Dendritic cell treated with granulocyte-macrophage colony-stimulating factor and Interleukin-4, amounts not matched to agents 40 ng/mL and 50 ng/mL, for 4 days (primary cell): ENCODE results near the gene TOX3.

Source experiments
- H3K27ac Mint-ChIP-seq: one replicate; pipeline ENCODE4 v1.8.0; 2022; ENCODE audit warnings: mild to moderate bottlenecking, mixed read lengths
- H3K27me3 Mint-ChIP-seq: one replicate; pipeline ENCODE4 v1.8.0; 2022; ENCODE audit warnings: mild to moderate bottlenecking, mixed read lengths
- H3K36me3 Mint-ChIP-seq: one replicate; pipeline ENCODE4 v1.8.0; 2022; ENCODE audit warnings: low read depth, mixed read lengths
- H3K4me1 Mint-ChIP-seq: one replicate; pipeline ENCODE4 v1.8.0; 2022; ENCODE audit warnings: low read depth, mixed read lengths
- H3K4me3 Mint-ChIP-seq: one replicate; pipeline ENCODE4 v1.8.0; 2022; ENCODE audit warnings: mild to moderate bottlenecking, moderate library complexity, mixed read lengths
- H3K9me3 Mint-ChIP-seq: one replicate; pipeline ENCODE4 v1.8.0; 2022; ENCODE audit warnings: mixed read lengths
- intact Hi-C: fragments of 100-400 bp; cut with micrococcal nuclease; formaldehyde crosslinking; loops from one replicate; pipeline ENCODE4 v1.15.0; 2022

Gene TOX3

DNA sequence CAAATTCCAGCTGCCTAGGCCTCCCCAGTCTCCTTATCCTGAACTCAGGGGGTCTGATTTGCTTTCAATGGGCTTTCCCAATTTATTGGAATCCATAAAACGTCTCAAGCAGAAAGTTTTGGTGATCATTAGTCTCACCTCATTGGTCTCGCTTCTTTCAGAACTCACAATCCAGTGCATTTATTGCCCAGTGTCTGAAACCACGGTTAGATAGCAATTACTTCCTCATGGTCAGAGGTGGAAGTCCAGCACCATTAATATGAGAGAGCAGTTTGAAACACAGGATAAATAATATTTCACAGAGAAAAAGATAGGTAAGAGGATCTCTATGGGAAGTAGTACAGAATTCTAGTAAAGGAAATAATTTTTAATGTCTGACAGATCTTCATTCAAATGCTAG, 128.7 kb downstream of the TOX3 start:
- intact Hi-C loops = no loop called here
- H3K27ac Mint-ChIP-seq = no peak overlapping the region
- H3K36me3 Mint-ChIP-seq = no peaks in the 10 kb centered on the region
- H3K27me3 Mint-ChIP-seq = no peaks in the 10 kb centered on the region
- no peak overlapping the region for H3K4me3 Mint-ChIP-seq
- peaks cover 28% of the 10 kb centered on the region for H3K9me3 Mint-ChIP-seq
- H3K4me1 Mint-ChIP-seq = no peaks in the 10 kb centered on the region

DNA sequence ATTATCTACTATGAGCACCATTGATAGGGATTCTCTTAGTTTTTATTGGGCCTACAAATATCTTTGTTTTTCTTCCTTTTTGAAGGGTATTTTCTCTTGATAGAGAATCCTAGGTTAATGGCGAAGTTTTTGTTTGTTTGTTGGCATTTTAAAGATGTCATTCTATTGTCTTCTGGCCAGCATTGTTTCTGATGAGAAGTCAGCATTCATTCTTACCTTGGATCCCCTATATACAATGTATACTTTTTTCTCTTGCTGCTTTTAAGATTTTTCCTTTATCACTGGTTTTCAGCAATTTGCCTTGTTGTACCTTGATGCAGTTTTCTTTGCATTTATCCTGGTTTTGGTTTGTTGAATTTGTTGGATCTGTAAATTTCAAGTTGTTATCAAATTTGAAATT, 130.1 kb downstream of the TOX3 start:
- H3K27me3 Mint-ChIP-seq = no peaks in the 10 kb centered on the region
- H3K27ac Mint-ChIP-seq = no peak overlapping the region
- H3K36me3 Mint-ChIP-seq = no peaks in the 10 kb centered on the region
- no peaks in the 10 kb centered on the region for H3K4me1 Mint-ChIP-seq
- intact Hi-C loops = no loop called here
- H3K9me3 Mint-ChIP-seq = peaks cover 28% of the 10 kb centered on the region
- no peak overlapping the region for H3K4me3 Mint-ChIP-seq

DNA sequence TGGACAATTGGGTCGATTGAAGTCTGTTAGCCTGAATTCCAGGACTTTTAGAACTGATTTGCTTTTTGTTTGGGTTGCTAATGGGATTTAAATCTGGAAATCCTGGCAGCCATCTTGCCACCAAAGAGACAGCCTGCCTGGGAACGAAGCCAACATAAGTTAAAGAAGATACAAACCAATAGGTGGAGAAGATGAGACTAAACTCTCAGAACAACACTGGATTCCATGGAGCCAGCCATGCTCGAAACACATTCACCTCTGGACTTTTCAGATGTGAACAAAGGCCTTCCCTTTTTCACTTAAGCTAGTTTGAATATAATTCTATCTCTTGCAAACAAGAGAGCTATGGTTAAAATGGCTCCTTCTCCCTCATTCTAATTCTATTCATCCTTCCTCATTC, 135.9 kb downstream of the TOX3 start:
- Mint-ChIP-seq H3K36me3 (no peaks in the 10 kb centered on the region), H3K9me3 (peaks cover under 1% of the 10 kb centered on the region), H3K27me3 (no peaks in the 10 kb centered on the region), H3K4me1 (no peaks in the 10 kb centered on the region), H3K4me3 (no peak overlapping the region), H3K27ac (no peak overlapping the region)
- intact Hi-C loops = no loop called here

DNA sequence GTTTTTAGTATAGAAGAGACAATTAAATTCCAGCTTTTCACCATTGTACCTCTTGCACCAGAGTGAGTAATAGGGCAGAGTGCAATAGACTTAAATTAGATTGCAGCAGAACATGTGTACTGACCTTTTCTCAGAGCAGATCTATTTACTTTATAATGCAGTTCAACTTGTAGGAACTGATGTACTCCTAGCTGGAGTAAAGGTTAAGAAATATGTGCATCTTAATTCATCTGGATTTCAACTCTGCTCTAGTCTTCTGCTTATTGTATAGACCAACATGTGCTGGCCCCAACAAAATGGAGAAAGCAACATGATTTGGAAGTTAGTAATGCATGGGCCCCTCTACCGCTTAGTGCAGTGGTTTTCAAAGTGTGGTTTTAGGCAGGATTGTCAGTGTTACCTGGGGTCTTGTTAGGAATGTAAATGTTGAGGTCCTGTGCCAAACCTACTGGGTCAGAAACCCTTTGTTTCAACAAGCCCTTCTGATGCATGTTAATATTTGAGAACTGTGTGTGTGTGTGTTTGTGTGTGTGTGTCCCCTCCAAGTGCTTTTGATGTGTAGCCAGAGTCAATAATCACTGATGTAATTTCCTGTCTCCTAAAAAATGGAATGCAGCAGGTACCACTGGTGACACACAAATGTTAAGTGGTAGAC, 138.6 kb downstream of the TOX3 start:
- H3K36me3 Mint-ChIP-seq = no peaks in the 10 kb centered on the region
- H3K4me3 Mint-ChIP-seq = no peak overlapping the region
- no peak overlapping the region for H3K27ac Mint-ChIP-seq
- H3K9me3 Mint-ChIP-seq = peaks cover 13% of the 10 kb centered on the region
- H3K4me1 Mint-ChIP-seq = no peaks in the 10 kb centered on the region
- intact Hi-C loops = no loop called here
- H3K27me3 Mint-ChIP-seq = no peaks in the 10 kb centered on the region

DNA sequence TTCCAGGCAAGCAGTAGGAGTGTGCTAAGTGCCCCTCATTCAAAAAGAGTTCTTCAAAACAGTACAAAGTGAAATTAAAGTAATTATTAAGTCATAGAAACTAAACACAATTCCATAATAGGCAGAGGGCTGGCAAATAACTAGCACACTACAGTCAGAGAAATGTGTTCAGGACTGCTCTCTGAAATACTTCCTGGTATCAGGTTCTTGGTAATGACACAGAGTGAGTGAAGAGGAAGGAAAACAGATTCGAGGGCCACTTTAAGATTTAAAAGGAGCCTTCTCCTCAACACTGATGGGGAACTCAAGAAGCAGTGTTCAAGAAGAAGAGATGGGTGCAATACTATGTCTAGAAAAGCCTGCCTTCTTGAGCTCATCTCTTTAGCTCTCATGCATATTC, 139.2 kb downstream of the TOX3 start:
- Mint-ChIP-seq H3K27ac (no peak overlapping the region), H3K4me3 (no peak overlapping the region), H3K36me3 (no peaks in the 10 kb centered on the region), H3K4me1 (no peaks in the 10 kb centered on the region), H3K9me3 (peaks cover 18% of the 10 kb centered on the region), H3K27me3 (no peaks in the 10 kb centered on the region)
- intact Hi-C loops = no loop called here

DNA sequence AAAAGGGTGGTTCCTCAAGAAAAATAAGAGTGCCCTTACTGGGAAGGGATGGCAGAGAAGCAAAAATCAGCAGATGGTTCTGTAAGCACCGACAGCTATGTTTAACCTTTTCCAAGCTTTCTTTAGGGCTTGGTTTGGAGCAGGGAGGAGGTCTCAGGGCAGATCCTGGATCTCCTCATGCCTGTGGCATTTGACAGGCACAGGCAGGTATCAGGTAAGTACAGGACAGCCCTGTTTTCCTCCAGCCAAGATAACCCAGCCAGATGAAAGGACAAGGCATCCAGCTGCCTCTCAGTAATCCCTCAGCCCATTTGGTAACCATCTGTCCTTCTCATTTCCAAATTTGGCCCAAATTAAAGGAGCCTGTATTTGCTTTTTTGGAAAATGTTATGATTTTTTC, 141.5 kb downstream of the TOX3 start:
- no peaks in the 10 kb centered on the region for H3K27me3 Mint-ChIP-seq
- H3K4me1 Mint-ChIP-seq = no peaks in the 10 kb centered on the region
- H3K36me3 Mint-ChIP-seq = no peaks in the 10 kb centered on the region
- no peak overlapping the region for H3K4me3 Mint-ChIP-seq
- peaks cover 18% of the 10 kb centered on the region for H3K9me3 Mint-ChIP-seq
- H3K27ac Mint-ChIP-seq = no peak overlapping the region
- intact Hi-C loops = no loop called here

DNA sequence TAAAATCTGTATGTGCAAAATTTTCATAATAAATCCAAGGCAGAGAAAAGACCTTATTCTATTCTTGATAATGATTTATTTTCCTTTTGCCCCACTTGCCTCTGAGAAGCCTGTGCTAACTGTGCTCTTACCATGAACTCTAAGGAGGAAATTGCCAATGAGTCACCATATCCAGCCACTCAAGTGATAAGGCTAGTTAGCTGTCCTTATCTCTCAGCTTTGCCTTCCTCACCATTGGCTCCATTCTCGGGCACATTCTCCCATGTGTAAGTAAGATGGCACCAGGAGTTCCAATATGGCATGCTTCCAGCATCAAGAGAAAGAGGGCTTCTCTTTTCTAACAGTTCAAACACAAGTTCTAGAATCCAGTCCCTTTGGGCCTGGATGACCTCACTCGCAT, 142.4 kb downstream of the TOX3 start:
- no peaks in the 10 kb centered on the region for H3K4me1 Mint-ChIP-seq
- no peak overlapping the region for H3K4me3 Mint-ChIP-seq

DNA sequence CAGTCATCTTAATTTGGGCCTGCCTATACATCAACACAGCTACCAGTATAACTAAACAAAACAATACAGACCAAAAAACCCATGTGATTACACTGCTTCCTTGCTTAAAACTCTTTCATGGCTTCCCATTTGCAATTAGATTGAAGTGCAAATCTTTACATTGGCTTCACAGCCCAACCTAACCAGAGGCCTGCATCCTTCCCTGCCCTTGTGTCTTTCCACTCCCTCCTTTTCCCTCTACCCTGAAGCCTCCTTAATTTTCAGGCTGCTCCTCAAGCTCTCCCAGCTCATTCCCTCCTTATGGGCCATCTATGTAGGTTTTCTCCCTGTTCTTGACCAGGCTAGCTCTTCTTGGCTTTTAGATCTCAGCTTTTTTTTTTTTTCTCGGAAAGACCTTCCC, 147.8 kb downstream of the TOX3 start:
- peaks cover 44% of the 10 kb centered on the region for H3K9me3 Mint-ChIP-seq
- H3K36me3 Mint-ChIP-seq = no peaks in the 10 kb centered on the region
- H3K27ac Mint-ChIP-seq = no peak overlapping the region
- no peaks in the 10 kb centered on the region for H3K27me3 Mint-ChIP-seq
- intact Hi-C loops = no loop called here
- no peaks in the 10 kb centered on the region for H3K4me1 Mint-ChIP-seq
- no peak overlapping the region for H3K4me3 Mint-ChIP-seq

More for the DNA sequence above, 142.4 kb downstream of the TOX3 start:
- H3K27me3 Mint-ChIP-seq = no peaks in the 10 kb centered on the region
- no peaks in the 10 kb centered on the region for H3K36me3 Mint-ChIP-seq
- H3K9me3 Mint-ChIP-seq = peaks cover 18% of the 10 kb centered on the region
- intact Hi-C loops = no loop called here
- H3K27ac Mint-ChIP-seq = no peak overlapping the region

DNA sequence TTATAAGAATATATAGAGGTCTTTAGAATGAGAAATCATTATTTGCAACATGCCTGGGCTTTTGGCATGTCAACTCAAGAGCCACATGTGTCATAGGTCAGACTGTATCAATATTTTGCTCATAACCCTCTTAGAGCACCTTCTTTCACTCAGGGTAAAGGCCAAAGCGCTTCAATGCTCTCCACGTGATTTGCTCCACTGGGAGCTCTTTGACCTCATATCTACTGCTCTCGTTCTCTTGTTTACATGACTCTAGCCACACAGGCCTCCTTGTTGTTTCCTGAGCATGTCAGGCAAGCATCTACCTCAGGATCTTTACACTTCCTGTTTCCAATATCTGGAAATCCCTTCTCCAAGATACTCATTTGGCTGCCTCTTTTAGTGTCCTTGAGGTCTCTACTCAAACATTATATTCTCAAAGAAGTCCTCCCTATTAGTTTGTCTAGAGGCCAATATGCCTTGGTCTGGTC, 148.4 kb downstream of the TOX3 start:
- Mint-ChIP-seq H3K4me3 (no peak overlapping the region), H3K27me3 (no peaks in the 10 kb centered on the region), H3K27ac (no peak overlapping the region), H3K9me3 (peaks cover 41% of the 10 kb centered on the region), H3K36me3 (no peaks in the 10 kb centered on the region), H3K4me1 (no peaks in the 10 kb centered on the region)
- intact Hi-C loops = no loop called here

DNA sequence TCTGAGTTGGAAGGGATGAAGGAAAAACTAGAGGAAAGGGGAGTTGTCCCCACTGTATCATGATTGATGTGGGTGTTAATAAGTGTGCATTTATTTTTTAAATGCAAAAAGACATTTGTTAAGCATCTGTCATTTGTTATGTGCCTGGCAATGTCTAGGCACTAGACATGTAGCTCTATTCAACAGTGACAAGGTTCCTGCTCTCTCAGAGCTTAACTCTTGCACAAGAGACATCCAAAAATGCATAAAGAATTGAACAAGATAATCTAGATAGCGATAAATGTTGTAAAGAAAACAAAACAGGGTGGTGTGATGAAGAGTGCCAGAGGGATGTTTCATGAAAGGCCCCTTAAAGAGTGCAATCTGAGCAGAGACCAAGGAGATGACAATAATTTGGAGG, 148.9 kb downstream of the TOX3 start:
- H3K27ac Mint-ChIP-seq = no peak overlapping the region

DNA sequence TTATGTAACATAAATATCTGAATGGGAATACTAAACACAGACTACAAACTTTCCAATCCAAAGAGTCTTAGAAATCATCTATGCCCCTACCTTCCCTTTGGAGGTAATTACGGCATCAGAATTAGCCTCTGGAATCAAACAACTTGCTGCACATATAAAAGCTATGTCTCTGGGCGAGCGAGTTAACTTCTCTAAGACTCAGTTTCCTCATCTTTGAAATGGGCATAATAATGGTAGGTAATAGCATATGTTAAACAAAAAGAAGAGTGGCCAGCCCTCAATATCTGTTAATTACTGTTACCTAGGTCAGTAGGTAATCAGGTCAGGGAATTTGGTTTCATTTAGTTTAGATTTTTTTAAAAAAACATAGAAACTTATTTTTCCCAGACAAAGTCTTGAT, 153.5 kb downstream of the TOX3 start:
- H3K4me1 Mint-ChIP-seq = no peaks in the 10 kb centered on the region
- H3K27ac Mint-ChIP-seq = no peak overlapping the region
- intact Hi-C loops = no loop called here
- H3K9me3 Mint-ChIP-seq = peaks cover 30% of the 10 kb centered on the region
- H3K4me3 Mint-ChIP-seq = no peak overlapping the region
- no peaks in the 10 kb centered on the region for H3K36me3 Mint-ChIP-seq
- no peaks in the 10 kb centered on the region for H3K27me3 Mint-ChIP-seq

More for the DNA sequence above, 148.9 kb downstream of the TOX3 start:
- Mint-ChIP-seq H3K27me3 (no peaks in the 10 kb centered on the region), H3K4me1 (no peaks in the 10 kb centered on the region), H3K36me3 (no peaks in the 10 kb centered on the region), H3K4me3 (no peak overlapping the region), H3K9me3 (peaks cover 36% of the 10 kb centered on the region)
- intact Hi-C loops = no loop called here

DNA sequence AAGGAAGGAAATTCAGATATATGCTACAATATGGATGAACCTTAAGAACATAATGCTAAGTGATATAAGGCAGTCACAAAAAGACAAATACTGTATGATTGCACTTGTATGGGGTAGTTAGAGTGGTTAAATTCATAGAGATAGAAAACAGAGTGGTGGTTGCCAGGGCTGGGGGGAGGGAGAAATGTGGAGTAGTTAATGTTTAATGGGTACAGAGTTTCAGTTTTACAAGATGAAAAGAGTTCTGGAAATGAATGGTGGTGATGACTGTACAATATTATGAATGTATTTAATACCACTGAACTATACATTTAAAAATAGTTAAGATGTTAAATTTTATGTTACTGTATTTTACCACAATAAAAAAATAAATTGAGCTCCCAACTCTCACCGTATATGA, 157.9 kb downstream of the TOX3 start:
- Mint-ChIP-seq H3K27me3 (no peaks in the 10 kb centered on the region), H3K9me3 (peaks cover 11% of the 10 kb centered on the region), H3K4me3 (no peak overlapping the region), H3K4me1 (no peaks in the 10 kb centered on the region), H3K27ac (no peak overlapping the region), H3K36me3 (no peaks in the 10 kb centered on the region)
- intact Hi-C loops = no loop called here
